Peyer's patch (tissue), 4 donors: Measurements from ENCODE around the gene MSMB.

Experiments
- CTCF ChIP-seq, 6 experiments: fragments of 450-650 bp in 4 of 6; fragments of 200-600 bp in 2 of 6; sonication (generic) in 1 of 6; IDR thresholded peaks; one replicate each; pipeline ENCODE4 v1.5.1; 2017 to 2019; ENCODE audit warnings: antibody characterized with exemption in 6 of 6, mild to moderate bottlenecking in 3 of 6, moderate library complexity in 1 of 6
- POLR2A ChIP-seq, 2 donors: fragments of 450-650 bp; IDR thresholded peaks; one replicate each; pipeline ENCODE4 v1.5.1; 2017; ENCODE audit warnings: antibody characterized with exemption in 2 of 2, mild to moderate bottlenecking in 2 of 2, moderate library complexity in 2 of 2

DNA sequence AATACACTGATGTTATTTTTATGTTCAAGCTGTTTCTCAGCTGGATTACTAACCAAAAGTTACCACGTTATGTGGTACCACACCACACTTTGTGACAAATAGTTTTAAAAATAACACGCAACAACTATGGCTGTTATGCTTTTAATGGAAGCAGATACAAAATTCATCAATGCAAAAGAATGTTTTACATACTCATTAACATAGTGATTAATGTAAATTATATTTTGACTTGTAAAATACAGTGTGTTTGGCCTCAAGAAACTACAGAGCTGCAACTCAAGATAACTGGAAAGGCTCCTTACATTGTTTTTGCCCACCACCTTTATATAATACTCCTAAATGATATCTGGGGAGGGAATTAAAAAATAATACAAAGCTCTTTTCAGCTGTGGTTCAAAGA lies 41.1 kb downstream of the MSMB start:
- TF ChIP-seq CTCF (IDR thresholded peaks at IDR 0.05) (no peak), POLR2A (IDR thresholded peaks at IDR 0.05) (no peak)
